ENCODE results near the gene IQSEC2. TPM values are rescaled to one million over a fixed set of nuclear protein-coding genes. Genes with fewer than 3 reads are reported as not detected.

The IQSEC2 gene
- total and polyA plus RNA-seq, 9 of the 15 experiments (the other 6 are each of a cell fraction or from before 2014, with no cell fraction given): 2.7 to 41.8 (median 20.1) TPM

- TF ChIP-seq HDAC1 (IDR thresholded peaks at IDR 0.05) (peak in 1 of 2 experiments; percentile 28; a peak in 1 of 4 replicates), CTBP1 (IDR thresholded peaks at IDR 0.05; ENCODE audit: borderline replicate concordance) (no peak), MLLT1 (IDR thresholded peaks at IDR 0.05) (peak in 1 of 2 experiments; percentile 41; a peak in 1 of 4 replicates), REST (IDR thresholded peaks at IDR 0.05; ENCODE audit: borderline replicate concordance) (no peak), REST (CRISPR knock-in tag; IDR thresholded peaks at IDR 0.05; ENCODE audit: low read depth) (no peak), TBL1XR1 (IDR thresholded peaks at IDR 0.05; ENCODE audit: low read length in 2 of 2) (no peak), ZNF445 (CRISPR knock-in tag; IDR thresholded peaks at IDR 0.05; ENCODE audit: low read depth) (no peak), PHB (CRISPR knock-in tag; IDR thresholded peaks at IDR 0.05) (no peak)
- TF ChIP-seq, protein P1, sequence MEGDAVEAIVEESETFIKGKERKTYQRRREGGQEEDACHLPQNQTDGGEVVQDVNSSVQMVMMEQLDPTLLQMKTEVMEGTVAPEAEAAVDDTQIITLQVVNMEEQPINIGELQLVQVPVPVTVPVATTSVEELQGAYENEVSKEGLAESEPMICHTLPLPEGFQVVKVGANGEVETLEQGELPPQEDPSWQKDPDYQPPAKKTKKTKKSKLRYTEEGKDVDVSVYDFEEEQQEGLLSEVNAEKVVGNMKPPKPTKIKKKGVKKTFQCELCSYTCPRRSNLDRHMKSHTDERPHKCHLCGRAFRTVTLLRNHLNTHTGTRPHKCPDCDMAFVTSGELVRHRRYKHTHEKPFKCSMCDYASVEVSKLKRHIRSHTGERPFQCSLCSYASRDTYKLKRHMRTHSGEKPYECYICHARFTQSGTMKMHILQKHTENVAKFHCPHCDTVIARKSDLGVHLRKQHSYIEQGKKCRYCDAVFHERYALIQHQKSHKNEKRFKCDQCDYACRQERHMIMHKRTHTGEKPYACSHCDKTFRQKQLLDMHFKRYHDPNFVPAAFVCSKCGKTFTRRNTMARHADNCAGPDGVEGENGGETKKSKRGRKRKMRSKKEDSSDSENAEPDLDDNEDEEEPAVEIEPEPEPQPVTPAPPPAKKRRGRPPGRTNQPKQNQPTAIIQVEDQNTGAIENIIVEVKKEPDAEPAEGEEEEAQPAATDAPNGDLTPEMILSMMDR (IDR thresholded peaks at IDR 0.05 in 2 of 3, conservative IDR thresholded peaks at IDR 0.05 in 1 of 3; ENCODE audit: insufficient read depth in 2 of 3, low read depth in 1 of 3, low read length in 3 of 3): peak; percentile 37 to 46 (median 39); a peak in 4 of 6 replicates
Observed at GRCh38 chrX:53279296-53280237, 1.8 kb downstream of the IQSEC2 start (continued).

Data from K562 (cell line).